Choroid plexus epithelial cell (primary cell): ENCODE data around the gene TTC31.

ENCODE experiments used
- DNase-seq: peaks from one replicate; pipeline ENCODE4 v3.0.0-alpha.2; 2010; ENCODE audit warnings: low read depth
- H3K4me3 ChIP-seq: 2 replicates; pipeline ENCODE4 v1.5.1; 2011; ENCODE audit warnings: low read depth, mild to moderate bottlenecking, control low read depth, low read length, moderate library complexity
- CTCF ChIP-seq: conservative IDR thresholded peaks from 2 replicates; pipeline ENCODE4 v1.5.1; 2011; ENCODE audit warnings: low read depth, mild to moderate bottlenecking, control low read depth, inconsistent platforms, low read length, moderate library complexity

Gene TTC31

GRCh38 chr2:74512744-74513604 is 30.1 kb downstream of the TTC31 start:
- TF ChIP-seq CTCF = no peak
- no peak for DNase-seq
- H3K4me3 ChIP-seq = no peak overlapping the region

GRCh38 chr2:74513605-74514367 is 30.9 kb downstream of the TTC31 start:
- no peak for DNase-seq
- H3K4me3 ChIP-seq = no peak overlapping the region
- TF ChIP-seq CTCF = no peak

- DNase-seq = no peak
- H3K4me3 ChIP-seq = no peak within 1 kb of the TSS
- TF ChIP-seq CTCF = no peak
Observed at GRCh38 chr2:74514368-74515270, 31.7 kb downstream of the TTC31 start, which contains the start of gene TLX2. TSS of gene TLX2 (plus strand) at chr2:74514450. CDS start at chr2:74514807, 357 bp downstream.

GRCh38 chr2:74515271-74515980 is 32.5 kb downstream of the TTC31 start:
- no peak overlapping the region for H3K4me3 ChIP-seq
- TF ChIP-seq CTCF = no peak
- DNase-seq = no peak

- H3K4me3 ChIP-seq = no peak overlapping the region
- no peak for TF ChIP-seq CTCF
- DNase-seq = no peak
Observed at GRCh38 chr2:74515981-74516633, 33.2 kb downstream of the TTC31 start.

GRCh38 chr2:74516650-74517049 is 33.8 kb downstream of the TTC31 start:
- no peak for TF ChIP-seq CTCF
- H3K4me3 ChIP-seq = no peak overlapping the region
- no peak for DNase-seq
